GM19468 (cell line): ENCODE data around the gene WDR6.

Experiments used
- ATAC-seq: cut with Tn5 transposase; IDR thresholded peaks from one replicate; pipeline ENCODE4 v1.9.1; 2021; ENCODE audit warnings: mild to moderate bottlenecking, moderate library complexity, moderate number of reproducible peaks; ENCODE audit not compliant: unreplicated experiment; ENCODE audit errors: extremely low read depth

The WDR6 gene

DNA sequence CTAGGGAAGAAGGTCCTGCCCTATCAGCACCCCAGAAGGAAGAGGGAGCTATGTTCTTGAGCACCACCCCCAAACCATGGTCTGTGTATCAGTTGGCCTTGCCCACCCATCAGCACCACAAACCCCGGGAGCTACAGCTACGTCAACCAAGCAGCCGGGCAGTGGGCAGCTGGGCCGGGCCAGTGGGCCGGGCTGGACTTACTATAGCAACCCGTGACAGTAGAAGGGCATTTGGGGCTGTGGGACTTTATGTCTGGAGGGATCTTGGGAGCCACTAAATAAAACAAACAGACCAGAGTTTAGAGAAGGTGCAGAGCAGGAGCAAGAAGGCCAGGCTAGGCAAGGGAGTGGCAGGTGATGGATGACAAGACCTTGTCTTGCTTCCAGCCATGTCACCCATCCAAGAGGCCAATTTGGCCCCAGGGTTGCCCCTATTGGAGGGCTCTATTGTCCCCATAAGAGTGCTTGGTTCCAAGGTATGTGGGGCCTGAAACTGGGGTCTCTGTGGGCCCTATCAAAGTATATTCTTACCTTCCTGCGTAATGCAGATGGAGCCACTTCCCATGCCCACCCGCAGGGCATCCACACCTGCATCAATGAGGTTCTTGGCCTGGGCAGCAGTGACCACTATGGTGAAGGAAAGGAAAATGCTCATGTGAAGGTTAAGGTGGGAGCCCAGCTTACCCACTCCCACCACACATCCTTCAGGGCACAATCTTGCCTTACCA lies 18.8 kb downstream of the WDR6 start:
- ATAC-seq: no peak

DNA sequence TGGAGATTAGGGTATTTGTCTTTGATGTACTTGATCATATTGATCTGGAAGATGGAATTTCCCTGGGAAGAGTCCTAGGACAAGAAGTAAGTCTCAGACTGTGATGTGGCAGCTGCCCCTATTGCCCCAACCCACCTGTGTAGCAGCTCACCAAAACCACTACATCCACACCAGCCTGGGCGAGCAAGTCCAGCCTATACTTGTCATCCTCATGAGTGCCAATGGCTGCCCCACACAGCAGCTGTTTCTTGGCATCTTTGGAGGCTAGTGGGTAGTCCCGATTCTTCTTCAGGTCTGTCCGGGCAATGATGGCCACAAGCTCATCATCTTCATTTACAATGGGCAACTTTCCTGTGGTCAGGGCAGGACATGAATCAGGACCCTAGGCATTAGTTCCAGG lies 19.3 kb downstream of the WDR6 start:
- ATAC-seq: no peak

DNA sequence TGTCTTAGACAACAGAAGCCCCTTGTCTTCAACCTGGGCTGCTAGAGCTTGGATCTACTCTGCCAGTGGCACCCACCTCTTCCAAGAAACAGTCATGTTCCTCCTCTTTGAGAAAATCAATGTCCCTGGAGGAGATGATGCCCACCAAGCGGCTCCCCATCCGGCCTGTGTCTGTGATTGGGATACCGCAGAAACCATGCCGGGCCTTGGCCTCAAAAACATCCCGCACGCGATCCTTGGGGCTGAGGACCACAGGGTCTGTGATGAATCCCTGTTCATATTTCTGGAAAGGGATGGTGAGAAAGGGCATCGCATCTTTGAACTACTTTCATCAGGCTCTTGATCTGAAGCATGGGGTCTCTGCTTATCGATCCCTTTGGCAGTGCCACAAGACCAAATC lies 20.4 kb downstream of the WDR6 start:
- no peak for ATAC-seq

DNA sequence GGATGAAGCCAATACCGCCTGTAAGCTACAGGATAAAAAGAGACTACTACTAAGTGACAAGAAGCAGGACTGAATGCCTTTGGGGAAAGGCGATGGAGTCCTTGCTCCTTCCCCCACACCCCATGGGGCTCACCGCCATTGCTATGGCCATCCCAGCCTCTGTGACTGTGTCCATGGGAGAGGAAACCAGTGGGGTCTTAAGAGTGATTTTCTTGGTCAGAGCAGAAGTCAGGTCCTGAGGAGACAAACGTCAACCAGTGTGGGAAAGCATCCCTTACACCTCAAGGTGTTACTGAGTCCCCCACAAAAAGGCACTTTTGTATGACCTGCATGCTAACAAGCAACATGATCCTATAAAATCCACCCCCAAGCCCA lies 21.1 kb downstream of the WDR6 start:
- ATAC-seq: no peak

DNA sequence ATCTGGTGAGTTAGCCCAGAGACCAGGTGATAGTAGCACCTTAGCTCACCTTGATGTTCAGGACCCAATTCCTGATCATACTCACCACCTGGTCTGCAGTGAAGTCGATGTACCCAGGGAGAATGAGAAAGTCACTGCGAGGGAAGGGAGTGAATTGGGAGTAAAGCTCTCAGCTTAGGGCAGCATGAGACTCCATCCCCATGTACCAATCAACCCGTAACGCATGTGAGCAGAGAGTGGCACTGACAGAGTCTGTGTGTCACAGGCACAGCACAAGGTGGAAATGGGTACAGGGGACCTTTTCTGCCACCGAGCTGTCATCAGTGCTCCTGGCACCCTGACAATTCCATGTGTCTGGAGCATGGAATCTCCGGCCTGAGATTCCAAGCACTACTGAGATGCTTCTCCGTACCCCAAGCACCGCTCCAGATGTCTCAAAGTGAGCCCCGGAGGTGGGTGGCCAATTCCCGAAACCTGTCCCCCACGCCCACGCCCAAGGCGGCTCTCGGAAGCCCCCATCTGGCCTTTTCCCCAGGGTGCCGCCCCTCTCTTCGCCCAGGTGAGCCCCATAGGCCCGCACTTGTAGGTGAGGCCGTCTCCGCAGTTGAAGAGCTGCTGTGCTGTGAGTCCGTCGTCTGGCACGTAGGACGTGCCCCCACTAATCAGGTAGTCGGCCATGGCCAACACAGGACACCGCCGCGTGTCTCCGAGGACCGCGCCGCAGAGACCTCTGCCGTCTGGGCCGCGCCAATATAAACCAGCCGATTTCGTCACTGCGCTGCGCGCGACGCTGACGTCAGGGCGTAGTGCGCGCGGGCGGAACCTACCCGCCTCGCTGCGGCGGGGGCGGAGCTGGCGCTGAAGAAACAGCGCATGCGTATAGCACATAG lies 21.7 kb downstream of the WDR6 start, which contains the start of gene IMPDH2:
TSS of gene IMPDH2 (minus strand) at position 726 of the 890 bp plus-strand sequence. CDS start at position 678, 48 bp downstream.
- peak; percentile 97 for ATAC-seq

DNA sequence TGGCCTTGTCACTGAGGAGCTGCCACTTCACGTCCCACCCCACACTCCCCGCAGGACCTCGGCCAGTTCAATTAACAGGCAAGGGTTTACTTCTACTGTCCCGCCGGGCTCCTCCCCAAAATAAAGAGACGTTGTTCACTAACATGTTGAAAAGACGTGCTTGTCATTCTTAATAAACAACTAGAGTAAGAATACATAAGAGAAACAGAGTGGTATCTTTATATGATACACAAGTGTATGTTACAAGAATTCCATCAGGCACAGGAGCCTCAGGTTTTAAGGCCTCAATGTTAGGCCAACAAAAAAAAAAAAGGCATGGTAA lies 22.3 kb downstream of the WDR6 start:
- no peak for ATAC-seq

DNA sequence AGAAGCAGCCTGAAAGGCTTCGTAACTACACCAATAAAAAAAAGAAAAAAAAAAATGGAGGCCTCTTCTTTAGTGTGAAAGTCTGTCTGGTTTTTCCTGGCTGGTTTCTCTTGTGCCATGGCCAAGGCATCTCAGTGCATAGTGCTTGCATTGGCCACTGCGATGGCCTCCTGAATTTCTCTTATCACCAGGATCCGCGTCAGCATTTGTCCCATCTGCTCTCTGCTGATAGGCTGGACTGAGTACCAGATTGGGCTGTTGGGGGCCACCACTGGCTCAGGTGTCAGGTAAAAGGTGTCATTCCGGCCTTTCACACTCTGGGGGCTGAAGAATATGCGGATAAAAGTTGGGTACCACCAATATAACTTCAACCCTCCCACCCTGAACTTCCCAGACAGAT lies 23.1 kb downstream of the WDR6 start:
- no peak for ATAC-seq

DNA sequence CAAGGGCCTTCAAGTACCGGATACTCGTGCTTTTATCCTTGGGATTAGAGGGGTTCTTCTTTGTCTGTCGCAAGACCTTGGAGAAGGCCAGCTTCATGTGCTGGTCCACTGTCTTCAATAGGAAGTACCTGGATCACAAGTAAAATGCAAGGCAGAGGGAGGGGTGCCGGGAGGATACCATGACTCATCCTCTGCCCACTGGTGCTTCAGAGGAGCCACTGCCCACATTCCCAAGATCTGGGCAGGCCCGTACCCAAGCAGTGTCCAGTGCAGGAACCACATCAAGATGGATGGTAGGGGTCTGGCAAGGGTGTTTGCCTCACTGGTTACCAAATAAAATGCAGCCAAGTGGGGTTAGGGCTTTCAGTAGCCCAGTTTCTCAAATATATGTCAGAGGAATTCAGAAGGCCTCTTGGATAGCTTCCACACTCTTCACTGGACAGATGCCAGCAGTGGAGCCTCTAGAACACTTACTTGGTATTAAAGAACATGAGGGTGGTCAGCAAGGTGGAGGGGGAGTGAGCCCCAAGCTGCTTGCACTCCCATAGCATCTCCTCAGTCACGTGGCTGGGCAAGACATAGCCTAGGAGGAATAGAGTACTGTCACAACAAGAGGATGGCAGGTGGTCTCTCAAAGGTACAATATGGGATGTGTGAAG lies 25.6 kb downstream of the WDR6 start:
- no peak for ATAC-seq

DNA sequence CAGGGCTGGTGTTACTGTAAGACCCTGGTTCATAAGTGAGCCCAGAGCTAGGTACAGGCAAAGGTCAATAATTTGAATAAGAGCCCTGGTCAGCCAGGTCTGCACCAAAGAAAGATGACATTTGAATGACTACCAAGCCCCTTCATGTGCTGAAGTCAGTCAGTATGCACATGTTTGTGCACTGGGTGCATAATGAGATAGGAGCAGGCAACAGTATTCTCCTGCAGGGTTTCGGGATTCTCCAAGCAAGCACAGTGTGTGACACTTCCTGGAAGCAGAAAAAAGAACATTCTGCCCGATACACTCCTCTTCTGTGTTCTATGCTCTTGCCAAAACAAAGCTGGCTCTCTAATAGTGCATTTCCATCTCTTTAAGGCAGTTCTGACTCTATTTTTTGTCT lies 27.5 kb downstream of the WDR6 start:
- no peak for ATAC-seq

DNA sequence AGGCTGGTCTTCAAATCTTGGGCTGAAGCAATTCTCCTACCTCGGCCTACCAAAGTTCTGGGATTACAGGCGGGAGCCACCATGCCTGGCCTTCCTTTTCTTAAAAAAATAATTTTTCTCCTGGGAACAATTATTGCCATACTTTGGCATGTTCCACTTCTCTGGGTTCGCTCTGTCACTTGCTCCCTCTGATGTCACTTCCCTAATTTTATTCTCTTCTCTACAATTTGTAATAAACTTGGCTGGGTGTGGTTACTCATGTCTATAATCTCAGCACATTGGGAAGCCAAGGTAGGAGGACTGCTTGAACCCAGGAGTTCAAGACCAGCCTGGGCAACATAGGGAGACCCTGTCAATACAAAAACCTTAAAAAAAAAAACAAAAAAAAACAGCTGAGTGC lies 28.1 kb downstream of the WDR6 start:
- no peak for ATAC-seq

DNA sequence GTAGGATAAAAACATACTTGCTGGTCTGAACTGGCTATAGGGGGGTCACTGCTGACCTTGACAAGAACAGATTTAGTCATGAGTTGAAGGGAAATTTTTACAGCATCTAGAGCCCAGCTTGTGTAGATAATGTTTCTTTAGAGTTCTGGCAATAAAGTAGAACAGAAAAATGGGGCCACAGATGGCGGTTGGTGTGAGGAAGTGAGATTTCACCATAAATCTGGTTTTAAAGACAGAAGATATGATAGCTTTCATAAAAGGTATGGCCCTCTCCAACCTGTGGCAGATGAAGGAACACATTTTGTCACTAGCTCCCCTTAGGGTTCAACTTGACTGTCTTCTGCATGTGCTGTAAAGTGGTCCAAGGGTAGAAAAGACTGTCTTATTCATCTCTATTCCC lies 46.4 kb downstream of the WDR6 start:
- ATAC-seq: no peak

DNA sequence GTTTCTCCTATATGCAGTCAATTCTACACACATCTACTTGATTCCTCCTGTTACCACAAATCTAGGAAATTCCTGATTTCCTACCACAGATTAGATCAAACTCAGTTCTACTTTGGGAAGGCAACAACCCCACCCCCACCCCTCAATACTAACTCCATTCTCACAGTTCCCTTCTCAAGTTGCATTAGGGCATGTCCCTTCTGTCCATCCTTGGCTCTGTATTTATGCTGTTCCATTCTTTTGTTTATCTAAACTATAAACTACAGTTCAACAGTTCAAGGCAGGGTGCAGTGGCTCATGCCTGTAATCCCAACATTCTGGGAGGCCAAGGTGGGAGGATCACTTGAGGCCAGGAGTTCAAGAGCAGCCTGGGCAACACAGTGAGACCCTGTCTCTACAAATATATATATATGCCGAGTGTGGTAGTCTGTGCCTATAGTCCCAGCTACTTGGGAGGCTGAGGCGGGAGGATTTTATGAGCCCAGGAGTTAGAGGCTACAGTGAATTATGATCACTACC lies 47.2 kb downstream of the WDR6 start:
- no peak for ATAC-seq

DNA sequence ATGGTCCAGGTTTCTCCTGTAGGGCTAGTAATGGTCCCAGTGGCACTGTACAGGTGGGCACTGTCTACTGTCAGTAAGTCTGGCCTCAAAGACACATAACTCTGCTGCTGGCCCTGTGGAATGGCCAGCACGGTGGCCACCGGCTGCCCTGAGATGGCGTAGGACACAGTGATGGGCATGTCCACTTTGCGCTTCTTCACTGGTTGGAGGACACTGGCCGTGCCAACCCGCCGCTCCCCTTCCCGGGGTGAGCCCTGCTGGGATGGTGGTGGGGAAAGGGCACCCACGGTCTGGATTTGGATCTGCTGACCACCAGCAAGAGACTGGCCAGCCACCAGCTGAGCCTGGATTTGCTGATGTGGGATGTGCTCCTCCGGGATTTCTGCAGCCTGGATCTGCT lies 50.1 kb downstream of the WDR6 start:
- no peak for ATAC-seq

DNA sequence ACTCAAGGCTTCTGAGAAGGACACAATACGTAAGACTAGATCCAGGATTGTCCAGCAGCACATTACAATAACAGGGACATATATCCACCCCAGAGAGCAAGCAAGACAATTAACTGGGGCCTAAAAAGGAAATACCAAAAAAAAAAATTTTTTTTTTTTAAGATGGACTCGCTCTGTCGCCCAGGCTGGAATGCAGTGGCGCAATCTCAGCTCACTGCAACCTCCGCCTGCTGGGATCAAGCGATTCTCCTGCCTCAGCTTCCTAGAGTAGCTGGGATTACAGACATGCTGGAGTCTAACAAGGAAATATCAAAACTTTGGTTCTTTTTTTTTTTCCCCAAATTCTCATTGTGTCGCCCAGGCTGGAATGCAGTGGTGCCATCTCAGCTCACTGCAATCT lies 50.8 kb downstream of the WDR6 start:
- ATAC-seq: no peak
